GM23338 (cell line): ENCODE results near the gene HSPA1B. TPM values are rescaled to one million over a fixed set of nuclear protein-coding genes. Genes with fewer than 3 reads are reported as not detected.
A peak's percentile ranks its signal among the peaks of the same experiment; 100 is the strongest.
"Not testable (repeated sequence)": the region's sequence is repeated elsewhere in the genome, so short reads cannot be mapped to it uniquely, and the experiment has no call there.

Source experiments
- ATAC-seq: fragments of 200-7000 bp; cut with Tn5 transposase; 3 replicates; pipeline ENCODE4 v1.9.1; 2020
- DNase-seq: peaks from one replicate; pipeline ENCODE4 v3.0.0-alpha.2; 2015; ENCODE audit warnings: low spot score
- H2AFZ ChIP-seq: fragments of 200-600 bp; sonication (generic); 2 replicates; pipeline ENCODE4 v1.8.0; 2016; ENCODE audit warnings: antibody characterized with exemption, mild to moderate bottlenecking, moderate library complexity
- H3F3A ChIP-seq: fragments of 200-600 bp; sonication (generic); replicated peaks from 2 replicates; pipeline ENCODE4 v1.8.0; 2017; ENCODE audit warnings: antibody characterized with exemption, mixed run types, low read depth
- H3K27ac ChIP-seq: fragments of 200-600 bp; sonication (generic); 2 replicates; pipeline ENCODE4 v1.6.1; 2016; ENCODE audit warnings: low read depth
- H3K27me3 ChIP-seq: fragments of 200-600 bp; sonication (generic); 2 replicates; pipeline ENCODE4 v1.8.0; 2016; ENCODE audit warnings: mild to moderate bottlenecking, mixed run types, moderate library complexity; ENCODE audit not compliant: insufficient read depth
- H3K36me3 ChIP-seq: fragments of 200-600 bp; sonication (generic); 2 replicates; pipeline ENCODE4 v1.8.0; 2016; ENCODE audit warnings: mild to moderate bottlenecking; ENCODE audit not compliant: insufficient read depth
- H3K4me1 ChIP-seq: fragments of 200-600 bp; sonication (generic); 2 replicates; pipeline ENCODE4 v1.8.0; 2016; ENCODE audit warnings: mild to moderate bottlenecking, moderate library complexity; ENCODE audit not compliant: insufficient read depth
- H3K4me2 ChIP-seq: fragments of 200-600 bp; sonication (generic); 2 replicates; pipeline ENCODE4 v1.7.1; 2017; ENCODE audit warnings: mixed run types
- H3K4me3 ChIP-seq: fragments of 200-600 bp; sonication (generic); 2 replicates; pipeline ENCODE4 v1.6.1; 2016; ENCODE audit warnings: mixed run types
- H3K79me2 ChIP-seq: fragments of 200-600 bp; sonication (generic); replicated peaks from 2 replicates; pipeline ENCODE4 v1.8.0; 2017; ENCODE audit warnings: mild to moderate bottlenecking; ENCODE audit not compliant: insufficient read depth
- H3K9me2 ChIP-seq: fragments of 200-600 bp; sonication (generic); 2 replicates; pipeline ENCODE4 v1.8.0; 2017; ENCODE audit not compliant: insufficient read depth
- H4K20me1 ChIP-seq: fragments of 200-600 bp; sonication (generic); replicated peaks from 2 replicates; pipeline ENCODE4 v1.8.0; 2017; ENCODE audit warnings: mild to moderate bottlenecking; ENCODE audit not compliant: insufficient read depth
- H3K27ac Mint-ChIP-seq: 2 replicates; pipeline ENCODE4 v1.8.0; 2020; ENCODE audit warnings: inconsistent platforms, mild to moderate bottlenecking, moderate library complexity, mixed read lengths
- H3K27me3 Mint-ChIP-seq: 3 replicates; pipeline ENCODE4 v1.8.0; 2022; ENCODE audit warnings: low read depth, mild to moderate bottlenecking, moderate library complexity, mixed read lengths, inconsistent platforms; ENCODE audit not compliant: insufficient read depth, poor library complexity
- H3K36me3 Mint-ChIP-seq: 3 replicates; pipeline ENCODE4 v1.8.0; 2021; ENCODE audit warnings: low read depth, mild to moderate bottlenecking, inconsistent platforms, moderate library complexity, mixed read lengths
- H3K4me1 Mint-ChIP-seq: 3 replicates; pipeline ENCODE4 v1.8.0; 2020; ENCODE audit warnings: mild to moderate bottlenecking, inconsistent platforms, mixed read lengths
- H3K4me3 Mint-ChIP-seq: 3 replicates; pipeline ENCODE4 v1.8.0; 2021; ENCODE audit warnings: moderate library complexity, mild to moderate bottlenecking, inconsistent platforms, mixed read lengths
- H3K9me3 Mint-ChIP-seq: 3 replicates; pipeline ENCODE4 v1.8.0; 2020; ENCODE audit warnings: moderate library complexity, mild to moderate bottlenecking, inconsistent platforms, mixed read lengths
- CTCF ChIP-seq, 2 experiments: fragments of 200-600 bp in 1 of 2; sonication (generic) in 1 of 2; conservative IDR thresholded peaks; 2 replicates each; pipeline versions ENCODE4 v1.5.1 to v1.6.1; 2016 to 2017; ENCODE audit warnings: antibody characterized with exemption in 2 of 2, low read depth in 2 of 2, mild to moderate bottlenecking in 2 of 2, moderate library complexity in 1 of 2
- ETS1 ChIP-seq: IDR thresholded peaks from 2 replicates; pipeline ENCODE4 v1.6.1; 2016; ENCODE audit warnings: antibody characterized with exemption
- JUNB ChIP-seq: IDR thresholded peaks from one replicate; pipeline ENCODE4 v1.6.1; 2016; ENCODE audit warnings: antibody characterized with exemption; ENCODE audit not compliant: unreplicated experiment
- POLR2AphosphoS5 ChIP-seq: IDR thresholded peaks from 2 replicates; pipeline ENCODE4 v1.6.1; 2016; ENCODE audit warnings: antibody characterized with exemption, low read depth
- polyA plus RNA-seq: library from polyadenylated mRNA; unstranded; fragments of >200 nt; fragmentation: Nextera tagmentation; extraction: Ambion mirVana; gene quantifications from 2 replicates; pipeline ENCODE4 v1.2.1, GENCODE V29; 2016
- total RNA-seq: library from RNA; depleted of rRNA; stranded (reverse); fragments of >200 nt; shearing (Covaris generic); gene quantifications from 2 replicates; pipeline ENCODE4 v1.2.3, GENCODE V29; 2014

Gene HSPA1B
- total and polyA plus RNA-seq, 2 experiments from 2014 or later, result 31.7 to 113 TPM

DNA sequence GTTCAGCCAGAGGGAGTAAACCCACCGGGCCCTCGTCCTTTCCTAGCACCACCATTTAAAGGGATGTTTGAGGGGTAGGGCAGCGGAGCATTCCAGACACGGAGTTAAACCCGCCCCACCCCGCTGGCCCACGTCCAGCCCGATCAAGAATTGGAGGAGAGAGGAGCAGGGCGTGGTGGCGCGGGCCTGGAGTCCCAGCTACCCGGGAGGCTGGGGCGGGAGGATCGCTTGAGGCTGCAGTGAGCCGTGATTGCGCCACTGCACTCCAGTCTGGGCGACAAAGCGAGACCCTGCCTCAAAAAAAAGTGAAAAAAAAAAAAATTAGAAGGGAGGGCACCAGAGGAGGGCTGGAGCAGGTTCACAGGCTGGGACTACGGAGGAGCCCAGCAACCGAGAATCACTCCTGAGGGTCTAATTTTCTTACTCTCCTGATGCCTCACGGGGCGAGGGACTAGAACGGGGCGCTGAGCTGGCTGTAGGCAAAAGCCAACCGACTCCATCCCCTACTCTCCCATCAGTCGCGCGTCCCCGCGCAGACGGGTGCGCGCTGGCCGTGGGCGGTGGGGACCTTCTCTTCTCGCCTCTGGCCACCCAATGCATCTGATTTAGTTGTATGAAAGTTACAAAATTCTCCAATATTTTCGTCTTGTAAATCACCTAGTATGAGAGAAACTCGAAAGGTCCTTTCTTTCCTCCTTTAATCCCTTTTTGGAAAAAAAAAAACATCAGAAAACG is 6.1 kb upstream of the HSPA1B start:
- Mint-ChIP-seq H3K27me3 (peaks cover 21% of the 10 kb centered on the region), H3K4me3 (peak overlapping the region; percentile 84), H3K36me3 (peaks cover 5% of the 10 kb centered on the region; the same call in 1 of the 3 replicates), H3K4me1 (peaks cover 49% of the 10 kb centered on the region), H3K27ac (peak overlapping the region; percentile 98), H3K9me3 (peaks cover 6% of the 10 kb centered on the region; the same call in 1 of the 3 replicates)
- peak; percentile 78 for ATAC-seq
- H3K4me2 ChIP-seq, result peak overlapping the region; percentile 88
- H3F3A ChIP-seq, result peaks cover 20% of the 10 kb centered on the region
- peak overlapping the region; percentile 88 for H3K27ac ChIP-seq
- H4K20me1 ChIP-seq, result peaks cover 9% of the 10 kb centered on the region; the same call in 1 of the 2 replicates
- no peaks in the 10 kb centered on the region for H3K9me2 ChIP-seq
- H2AFZ ChIP-seq, result peak overlapping the region; percentile 92; the same call in 1 of the 2 replicates
- H3K4me3 ChIP-seq, result peak overlapping the region; percentile 70
- peak; percentile 68 for DNase-seq
- no peaks in the 10 kb centered on the region for H3K27me3 ChIP-seq
- H3K36me3 ChIP-seq, result no peaks in the 10 kb centered on the region
- TF ChIP-seq POLR2AphosphoS5 (peak; percentile 61; the same call in 1 of the 2 replicates), JUNB (no peak)
- peaks cover 19% of the 10 kb centered on the region for H3K79me2 ChIP-seq
- peaks cover 63% of the 10 kb centered on the region for H3K4me1 ChIP-seq

DNA sequence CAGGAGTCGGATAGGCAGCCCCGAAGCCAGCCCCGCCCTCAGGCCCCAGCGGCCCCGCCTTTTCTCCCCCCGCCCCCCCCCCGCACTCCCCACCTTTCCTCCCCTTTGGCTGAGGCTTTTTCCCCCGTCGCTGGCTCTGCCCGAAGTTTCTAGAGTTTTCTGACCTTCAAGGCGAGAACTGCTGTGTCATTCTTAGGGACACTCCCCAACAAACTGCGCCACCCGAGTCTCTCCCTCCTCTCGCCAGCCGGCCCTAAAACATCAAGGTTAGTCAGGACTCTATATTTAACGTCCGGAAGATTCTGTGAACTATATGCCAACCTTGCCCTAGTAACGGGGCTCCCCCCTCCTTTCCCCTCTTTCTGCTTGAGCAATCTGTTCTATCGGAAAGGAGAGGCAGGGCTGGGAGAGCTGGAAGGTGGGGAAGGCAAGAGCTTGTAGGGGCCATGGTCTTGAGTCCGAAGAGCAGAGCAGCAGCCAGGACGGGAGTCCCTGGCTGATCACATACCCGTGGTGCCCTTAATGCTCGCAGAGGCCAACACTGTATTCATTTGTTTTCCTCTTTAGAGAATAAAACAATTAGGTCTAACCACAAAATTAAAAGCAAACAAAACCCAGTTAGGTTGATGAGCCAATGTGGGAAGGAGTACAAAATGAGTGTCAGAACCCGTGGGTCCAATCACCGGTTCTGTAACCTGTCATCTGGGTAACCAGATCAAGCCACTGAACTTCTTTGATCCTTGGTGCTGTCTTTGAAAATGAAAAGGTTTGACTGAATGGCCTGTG is 5.3 kb upstream of the HSPA1B start:
- DNase-seq (peak; percentile 82), ATAC-seq (peak; percentile 16)
- H3F3A ChIP-seq, result peaks cover 21% of the 10 kb centered on the region
- no peaks in the 10 kb centered on the region for H3K9me2 ChIP-seq
- peak overlapping the region; percentile 88 for H3K4me2 ChIP-seq
- H3K4me3 ChIP-seq, result peak overlapping the region; percentile 70
- peaks cover 65% of the 10 kb centered on the region for H3K4me1 ChIP-seq
- peaks cover 6% of the 10 kb centered on the region; the same call in 1 of the 3 replicates for H3K9me3 Mint-ChIP-seq
- H3K4me3 Mint-ChIP-seq, result peak overlapping the region; percentile 84
- H3K27ac Mint-ChIP-seq, result peak overlapping the region; percentile 98
- H2AFZ ChIP-seq, result peak overlapping the region; percentile 92; the same call in 1 of the 2 replicates
- peaks cover 19% of the 10 kb centered on the region for H3K79me2 ChIP-seq
- H4K20me1 ChIP-seq, result peaks cover 9% of the 10 kb centered on the region; the same call in 1 of the 2 replicates
- no peaks in the 10 kb centered on the region for H3K27me3 ChIP-seq
- peaks cover 54% of the 10 kb centered on the region for H3K4me1 Mint-ChIP-seq
- peaks cover 5% of the 10 kb centered on the region; the same call in 1 of the 3 replicates for H3K36me3 Mint-ChIP-seq
- no peaks in the 10 kb centered on the region for H3K36me3 ChIP-seq
- H3K27ac ChIP-seq, result peak overlapping the region; percentile 89
- peaks cover 21% of the 10 kb centered on the region for H3K27me3 Mint-ChIP-seq
- TF ChIP-seq POLR2AphosphoS5, result peak; percentile 54
- no peak for TF ChIP-seq ETS1

GRCh38 chr6:31823592-31824196 is 3.8 kb upstream of the HSPA1B start:
- H3K27me3 Mint-ChIP-seq, result peaks cover 16% of the 10 kb centered on the region
- not testable (repeated sequence) for H3K4me3 ChIP-seq, H3K9me3 Mint-ChIP-seq, H4K20me1 ChIP-seq, H3K36me3 Mint-ChIP-seq, ATAC-seq, H3K27ac ChIP-seq, H3K9me2 ChIP-seq, H3K27me3 ChIP-seq, H3K36me3 ChIP-seq, H2AFZ ChIP-seq, H3K79me2 ChIP-seq, DNase-seq
- H3K27ac Mint-ChIP-seq, result peak overlapping the region; percentile 73
- peaks cover 54% of the 10 kb centered on the region for H3K4me1 ChIP-seq
- H3K4me1 Mint-ChIP-seq, result peaks cover 42% of the 10 kb centered on the region
- H3K4me2 ChIP-seq, result peak overlapping the region; percentile 88; the same call in 1 of the 2 replicates
- H3K4me3 Mint-ChIP-seq, result peak overlapping the region; percentile 27; the same call in 1 of the 3 replicates
- peaks cover 21% of the 10 kb centered on the region for H3F3A ChIP-seq
- 0 out of 4 replicates have a peak, but pooled peaks of 1 of the 2 experiments have one; percentile 2 for TF ChIP-seq CTCF (conservative IDR thresholded peaks at IDR 0.05; ENCODE audit: low read depth in 2 of 2)
